HEK293 (cell line): ENCODE data around the gene SNX8.

Experiments used
- CTCF ChIA-PET: fragments of 350-600 bp; formaldehyde crosslinking; extraction: SDS; loops from one replicate; lab custom pipeline; 2021; ENCODE audit warnings: antibody characterized with exemption; lab: Yijun Ruan, JAX
- POLR2A ChIA-PET: fragments of 300-600 bp; formaldehyde crosslinking; extraction: SDS; loops from one replicate; lab custom pipeline; 2020; ENCODE audit warnings: antibody characterized with exemption, inconsistent platforms; lab: Yijun Ruan, JAX
- H3K27ac ChIP-seq: fragments of 200-500 bp; sonication (Bioruptor generic); 2 replicates; pipeline ENCODE4 v1.5.1; 2014; ENCODE audit warnings: low read depth, low read length, control low read depth, inconsistent platforms; ENCODE audit errors: extremely low read depth
- H3K36me3 ChIP-seq, 2 experiments: fragments of 200-500 bp in 1 of 2; sonication (Bioruptor generic) in 1 of 2; 1 replicate in 1 of 2; 2 replicates in 1 of 2; pipeline ENCODE4 v1.5.1; 2014 to 2017; ENCODE audit warnings: inconsistent platforms in 2 of 2, low read length in 2 of 2; ENCODE audit not compliant: control insufficient read depth in 2 of 2, insufficient read depth in 1 of 2
- H3K4me1 ChIP-seq: fragments of 200-500 bp; sonication (Bioruptor generic); 2 replicates; pipeline ENCODE4 v1.5.1; 2014; ENCODE audit warnings: mild to moderate bottlenecking, low read length, inconsistent platforms; ENCODE audit not compliant: control insufficient read depth, insufficient read depth
- H3K4me3 ChIP-seq: 2 replicates; pipeline ENCODE4 v1.5.1; 2011; ENCODE audit warnings: low read depth, mild to moderate bottlenecking, control low read depth, low read length, moderate library complexity
- H3K9me3 ChIP-seq: fragments of 200-500 bp; sonication (Bioruptor generic); 2 replicates; pipeline ENCODE4 v1.5.1; 2014; ENCODE audit warnings: low read depth, low read length, inconsistent platforms; ENCODE audit not compliant: control insufficient read depth, insufficient read depth
- GLIS1 ChIP-seq: fragments of 450-650 bp; formaldehyde crosslinking; IDR thresholded peaks from 2 replicates; pipeline ENCODE4 v1.5.1; 2016; ENCODE audit warnings: missing biosample characterization, missing genetic modification characterization
- GLIS2 ChIP-seq: fragments of 450-650 bp; formaldehyde crosslinking; IDR thresholded peaks from 2 replicates; pipeline ENCODE4 v1.5.1; 2016; ENCODE audit warnings: missing biosample characterization, missing genetic modification characterization
- OSR2 ChIP-seq: fragments of 450-650 bp; formaldehyde crosslinking; IDR thresholded peaks from 2 replicates; pipeline ENCODE4 v1.5.1; 2016; ENCODE audit warnings: missing biosample characterization, missing genetic modification characterization
- SCRT1 ChIP-seq: fragments of 450-650 bp; formaldehyde crosslinking; IDR thresholded peaks from 2 replicates; pipeline ENCODE4 v1.5.1; 2016; ENCODE audit warnings: missing biosample characterization, missing genetic modification characterization, borderline replicate concordance
- SP7 ChIP-seq: fragments of 450-650 bp; formaldehyde crosslinking; IDR thresholded peaks from 2 replicates; pipeline ENCODE4 v1.5.1; 2016; ENCODE audit warnings: missing biosample characterization, missing genetic modification characterization
- WT1 ChIP-seq: fragments of 450-650 bp; formaldehyde crosslinking; IDR thresholded peaks from 2 replicates; pipeline ENCODE4 v1.5.1; 2016; ENCODE audit warnings: missing biosample characterization, missing genetic modification characterization
- ZBTB44 ChIP-seq: fragments of 450-650 bp; IDR thresholded peaks from 2 replicates; pipeline ENCODE4 v1.5.1; 2018; ENCODE audit warnings: missing biosample characterization, mild to moderate bottlenecking, missing genetic modification characterization
- ZBTB8A ChIP-seq: fragments of 450-650 bp; formaldehyde crosslinking; IDR thresholded peaks from 2 replicates; pipeline ENCODE4 v1.5.1; 2016; ENCODE audit warnings: missing biosample characterization, missing genetic modification characterization
- ZEB2 ChIP-seq: fragments of 450-650 bp; formaldehyde crosslinking; IDR thresholded peaks from 2 replicates; pipeline ENCODE4 v1.5.1; 2016; ENCODE audit warnings: missing biosample characterization, missing genetic modification characterization
- ZFP37 ChIP-seq: fragments of 450-650 bp; formaldehyde crosslinking; IDR thresholded peaks from 2 replicates; pipeline ENCODE4 v1.5.1; 2016; ENCODE audit warnings: missing biosample characterization, missing genetic modification characterization
- ZNF121 ChIP-seq: fragments of 450-650 bp; formaldehyde crosslinking; IDR thresholded peaks from 2 replicates; pipeline ENCODE4 v1.5.1; 2016; ENCODE audit warnings: missing biosample characterization, missing genetic modification characterization
- ZNF221 ChIP-seq: fragments of 450-650 bp; formaldehyde crosslinking; IDR thresholded peaks from 2 replicates; pipeline ENCODE4 v1.5.1; 2017; ENCODE audit warnings: missing biosample characterization, missing genetic modification characterization, borderline replicate concordance
- ZNF341 ChIP-seq: fragments of 450-650 bp; formaldehyde crosslinking; IDR thresholded peaks from 2 replicates; pipeline ENCODE4; 2016; ENCODE audit warnings: low read depth, missing biosample characterization, missing genetic modification characterization
- ZNF529 ChIP-seq: fragments of 450-650 bp; formaldehyde crosslinking; IDR thresholded peaks from 2 replicates; pipeline ENCODE4 v1.5.1; 2017; ENCODE audit warnings: missing genetic modification characterization, missing biosample characterization; ENCODE audit not compliant: insufficient replicate concordance
- ZNF792 ChIP-seq: fragments of 450-650 bp; formaldehyde crosslinking; IDR thresholded peaks from 2 replicates; pipeline ENCODE4 v1.5.1; 2016; ENCODE audit warnings: missing biosample characterization, missing genetic modification characterization
- TF ChIP-seq, protein P1 (sequence below): fragments of 450-650 bp; formaldehyde crosslinking; conservative IDR thresholded peaks from 2 replicates; pipeline ENCODE4 v1.5.1; 2016; ENCODE audit warnings: low read depth, missing biosample characterization, missing genetic modification characterization
- TF ChIP-seq, protein P2 (sequence below): fragments of 450-650 bp; formaldehyde crosslinking; IDR thresholded peaks from 2 replicates; pipeline ENCODE4 v1.5.1; 2017; ENCODE audit warnings: missing biosample characterization, missing genetic modification characterization
- TF ChIP-seq, protein P3 (sequence below): fragments of 450-650 bp; formaldehyde crosslinking; IDR thresholded peaks from 2 replicates; pipeline ENCODE4 v1.5.0; 2017; ENCODE audit warnings: missing biosample characterization, missing genetic modification characterization, borderline replicate concordance
- TF ChIP-seq, protein P4 (sequence below): fragments of 450-650 bp; formaldehyde crosslinking; IDR thresholded peaks from 2 replicates; pipeline ENCODE4 v1.5.1; 2016; ENCODE audit warnings: missing biosample characterization, missing genetic modification characterization

SNX8 gene

DNA sequence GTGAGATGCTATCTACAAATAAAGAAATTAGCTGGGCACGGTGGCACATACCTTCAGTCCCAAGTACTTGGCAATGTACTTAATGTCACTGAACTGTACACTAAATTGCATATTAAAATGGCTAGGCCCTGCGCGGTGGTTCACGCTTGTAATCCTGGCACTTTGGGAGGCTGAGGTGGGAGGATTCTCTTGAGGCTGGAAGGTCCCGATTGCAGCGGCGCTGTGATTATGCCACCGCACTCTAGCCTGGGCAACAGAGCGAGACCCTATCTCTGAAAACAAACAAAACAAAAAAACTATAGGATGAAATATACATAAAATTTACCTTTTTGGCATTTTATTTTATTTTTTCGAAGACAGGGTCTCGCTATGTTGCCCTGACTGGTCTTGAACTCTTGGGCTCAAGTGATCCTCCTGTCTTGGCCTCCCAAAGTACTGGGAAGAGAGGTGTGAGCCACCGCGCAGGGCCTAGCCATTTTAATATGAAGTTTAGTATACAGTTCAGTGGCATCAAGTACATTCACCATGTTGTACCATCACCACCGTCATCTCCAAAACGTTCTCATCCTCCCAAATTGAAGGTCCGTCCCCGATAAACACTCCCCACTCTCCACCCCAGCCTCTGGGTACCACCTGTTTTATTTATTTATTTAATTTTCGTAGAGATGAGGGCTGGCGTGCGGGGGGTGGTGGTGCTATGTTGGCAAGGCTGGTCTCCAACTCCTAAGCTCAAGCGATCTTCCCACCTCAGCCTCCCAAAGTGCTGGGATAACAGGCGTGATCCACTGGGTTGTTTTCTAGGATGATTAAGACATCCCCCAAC is 39.1 kb upstream of the SNX8 start:
- H3K4me3 ChIP-seq, result peak overlapping the region; percentile 90
- H3K4me1 ChIP-seq, result peaks cover 2% of the 10 kb centered on the region; the same call in 1 of the 2 replicates
- POLR2A ChIA-PET, result interaction anchor here (0.6 to 2.8 kb wide), 11 partner anchors 10 to 796 kb away, joined by 3 to 14 read pairs (median 4); partner anchors contain the start of genes CHST12, MRM2, NUDT1 and SNX8
- H3K27ac ChIP-seq, result peak overlapping the region; percentile 98
- 0 out of 2 replicates have a peak, but pooled peaks have one; percentile 22 for TF ChIP-seq GLIS2
- 0 out of 2 replicates have a peak, but pooled peaks have one; percentile 18 for TF ChIP-seq ZNF121 (tag by site-specific recombination)
- peak; percentile 81 for TF ChIP-seq ZNF341 (tag by site-specific recombination)
- no peak for TF ChIP-seq SCRT1 (tag by site-specific recombination)
- TF ChIP-seq, protein P1, sequence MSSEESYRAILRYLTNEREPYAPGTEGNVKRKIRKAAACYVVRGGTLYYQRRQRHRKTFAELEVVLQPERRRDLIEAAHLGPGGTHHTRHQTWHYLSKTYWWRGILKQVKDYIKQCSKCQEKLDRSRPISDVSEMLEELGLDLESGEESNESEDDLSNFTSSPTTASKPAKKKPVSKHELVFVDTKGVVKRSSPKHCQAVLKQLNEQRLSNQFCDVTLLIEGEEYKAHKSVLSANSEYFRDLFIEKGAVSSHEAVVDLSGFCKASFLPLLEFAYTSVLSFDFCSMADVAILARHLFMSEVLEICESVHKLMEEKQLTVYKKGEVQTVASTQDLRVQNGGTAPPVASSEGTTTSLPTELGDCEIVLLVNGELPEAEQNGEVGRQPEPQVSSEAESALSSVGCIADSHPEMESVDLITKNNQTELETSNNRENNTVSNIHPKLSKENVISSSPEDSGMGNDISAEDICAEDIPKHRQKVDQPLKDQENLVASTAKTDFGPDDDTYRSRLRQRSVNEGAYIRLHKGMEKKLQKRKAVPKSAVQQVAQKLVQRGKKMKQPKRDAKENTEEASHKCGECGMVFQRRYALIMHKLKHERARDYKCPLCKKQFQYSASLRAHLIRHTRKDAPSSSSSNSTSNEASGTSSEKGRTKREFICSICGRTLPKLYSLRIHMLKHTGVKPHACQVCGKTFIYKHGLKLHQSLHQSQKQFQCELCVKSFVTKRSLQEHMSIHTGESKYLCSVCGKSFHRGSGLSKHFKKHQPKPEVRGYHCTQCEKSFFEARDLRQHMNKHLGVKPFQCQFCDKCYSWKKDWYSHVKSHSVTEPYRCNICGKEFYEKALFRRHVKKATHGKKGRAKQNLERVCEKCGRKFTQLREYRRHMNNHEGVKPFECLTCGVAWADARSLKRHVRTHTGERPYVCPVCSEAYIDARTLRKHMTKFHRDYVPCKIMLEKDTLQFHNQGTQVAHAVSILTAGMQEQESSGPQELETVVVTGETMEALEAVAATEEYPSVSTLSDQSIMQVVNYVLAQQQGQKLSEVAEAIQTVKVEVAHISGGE (tag by site-specific recombination), result peak; percentile 44; the same call in 1 of the 2 replicates
- TF ChIP-seq, protein P2, sequence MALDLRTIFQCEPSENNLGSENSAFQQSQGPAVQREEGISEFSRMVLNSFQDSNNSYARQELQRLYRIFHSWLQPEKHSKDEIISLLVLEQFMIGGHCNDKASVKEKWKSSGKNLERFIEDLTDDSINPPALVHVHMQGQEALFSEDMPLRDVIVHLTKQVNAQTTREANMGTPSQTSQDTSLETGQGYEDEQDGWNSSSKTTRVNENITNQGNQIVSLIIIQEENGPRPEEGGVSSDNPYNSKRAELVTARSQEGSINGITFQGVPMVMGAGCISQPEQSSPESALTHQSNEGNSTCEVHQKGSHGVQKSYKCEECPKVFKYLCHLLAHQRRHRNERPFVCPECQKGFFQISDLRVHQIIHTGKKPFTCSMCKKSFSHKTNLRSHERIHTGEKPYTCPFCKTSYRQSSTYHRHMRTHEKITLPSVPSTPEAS (tag by site-specific recombination), result 0 out of 2 replicates have a peak, but pooled peaks have one; percentile 6
- TF ChIP-seq ZEB2 (tag by site-specific recombination), result 0 out of 2 replicates have a peak, but pooled peaks have one; percentile 60
- TF ChIP-seq GLIS1, result 0 out of 2 replicates have a peak, but pooled peaks have one; percentile 28
- TF ChIP-seq ZNF792 (tag by site-specific recombination), result no peak
- no peaks in the 10 kb centered on the region for H3K9me3 ChIP-seq
- H3K36me3 ChIP-seq, result peaks cover 1 to 21% of the 10 kb centered on the region in 2 experiments; a peak in 2 of 3 replicates
- CTCF ChIA-PET, result no interaction called here

- H3K27ac ChIP-seq, result no peak overlapping the region
- ChIA-PET POLR2A (no interaction called here), CTCF (no interaction called here)
- H3K9me3 ChIP-seq, result no peaks in the 10 kb centered on the region
- H3K4me1 ChIP-seq, result no peaks in the 10 kb centered on the region; the same call in 1 of the 2 replicates
- no peak for TF ChIP-seq ZNF529 (tag by site-specific recombination)
- TF ChIP-seq WT1, result peak; percentile 30; the same call in 1 of the 2 replicates
- TF ChIP-seq SP7 (tag by site-specific recombination), result no peak
- TF ChIP-seq, protein P3, sequence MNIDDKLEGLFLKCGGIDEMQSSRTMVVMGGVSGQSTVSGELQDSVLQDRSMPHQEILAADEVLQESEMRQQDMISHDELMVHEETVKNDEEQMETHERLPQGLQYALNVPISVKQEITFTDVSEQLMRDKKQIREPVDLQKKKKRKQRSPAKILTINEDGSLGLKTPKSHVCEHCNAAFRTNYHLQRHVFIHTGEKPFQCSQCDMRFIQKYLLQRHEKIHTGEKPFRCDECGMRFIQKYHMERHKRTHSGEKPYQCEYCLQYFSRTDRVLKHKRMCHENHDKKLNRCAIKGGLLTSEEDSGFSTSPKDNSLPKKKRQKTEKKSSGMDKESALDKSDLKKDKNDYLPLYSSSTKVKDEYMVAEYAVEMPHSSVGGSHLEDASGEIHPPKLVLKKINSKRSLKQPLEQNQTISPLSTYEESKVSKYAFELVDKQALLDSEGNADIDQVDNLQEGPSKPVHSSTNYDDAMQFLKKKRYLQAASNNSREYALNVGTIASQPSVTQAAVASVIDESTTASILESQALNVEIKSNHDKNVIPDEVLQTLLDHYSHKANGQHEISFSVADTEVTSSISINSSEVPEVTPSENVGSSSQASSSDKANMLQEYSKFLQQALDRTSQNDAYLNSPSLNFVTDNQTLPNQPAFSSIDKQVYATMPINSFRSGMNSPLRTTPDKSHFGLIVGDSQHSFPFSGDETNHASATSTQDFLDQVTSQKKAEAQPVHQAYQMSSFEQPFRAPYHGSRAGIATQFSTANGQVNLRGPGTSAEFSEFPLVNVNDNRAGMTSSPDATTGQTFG (tag by site-specific recombination), result no peak
- peak; percentile 59 for TF ChIP-seq OSR2 (tag by site-specific recombination)
- no peak for TF ChIP-seq ZBTB44 (tag by site-specific recombination)
- no peak for TF ChIP-seq ZBTB8A (tag by site-specific recombination)
- TF ChIP-seq ZFP37, result no peak
- no peak for TF ChIP-seq ZNF221 (tag by site-specific recombination)
- TF ChIP-seq, protein P4, sequence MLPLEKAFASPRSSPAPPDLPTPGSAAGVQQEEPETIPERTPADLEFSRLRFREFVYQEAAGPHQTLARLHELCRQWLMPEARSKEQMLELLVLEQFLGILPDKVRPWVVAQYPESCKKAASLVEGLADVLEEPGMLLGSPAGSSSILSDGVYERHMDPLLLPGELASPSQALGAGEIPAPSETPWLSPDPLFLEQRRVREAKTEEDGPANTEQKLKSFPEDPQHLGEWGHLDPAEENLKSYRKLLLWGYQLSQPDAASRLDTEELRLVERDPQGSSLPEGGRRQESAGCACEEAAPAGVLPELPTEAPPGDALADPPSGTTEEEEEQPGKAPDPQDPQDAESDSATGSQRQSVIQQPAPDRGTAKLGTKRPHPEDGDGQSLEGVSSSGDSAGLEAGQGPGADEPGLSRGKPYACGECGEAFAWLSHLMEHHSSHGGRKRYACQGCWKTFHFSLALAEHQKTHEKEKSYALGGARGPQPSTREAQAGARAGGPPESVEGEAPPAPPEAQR (tag by site-specific recombination), result no peak
- no peak overlapping the region for H3K4me3 ChIP-seq
- peaks cover 0 to 3% of the 10 kb centered on the region in 2 experiments; a peak in 2 of 3 replicates for H3K36me3 ChIP-seq
These were observed 36.6 kb upstream of the SNX8 start for GRCh38 chr7:2350861-2351260.
